Neural crest cell (in vitro differentiated cells): ENCODE data around the gene GAREM1. TPM values are rescaled to one million over a fixed set of nuclear protein-coding genes. Genes with fewer than 3 reads are reported as not detected.
A peak's percentile ranks its signal among the peaks of the same experiment; 100 is the strongest.

Experiments used
- DNase-seq: peaks from one replicate; pipeline ENCODE4 v3.0.0; 2021; ENCODE audit warnings: low read depth, mixed read lengths, low spot score
- H3K27ac Mint-ChIP-seq: one replicate; pipeline ENCODE4 v1.8.0; 2021; ENCODE audit warnings: mild to moderate bottlenecking, mixed read lengths; ENCODE audit not compliant: unreplicated experiment
- H3K27me3 Mint-ChIP-seq: 2 replicates; pipeline ENCODE4 v1.8.0; 2021; ENCODE audit warnings: low read depth, mild to moderate bottlenecking, mixed read lengths
- H3K36me3 Mint-ChIP-seq: 2 replicates; pipeline ENCODE4 v1.8.0; 2021; ENCODE audit warnings: low read depth, mild to moderate bottlenecking, mixed read lengths
- H3K4me1 Mint-ChIP-seq: 2 replicates; pipeline ENCODE4 v1.8.0; 2021; ENCODE audit warnings: mixed read lengths
- H3K4me3 Mint-ChIP-seq: one replicate; pipeline ENCODE4 v1.8.0; 2021; ENCODE audit warnings: mild to moderate bottlenecking, mixed read lengths
- H3K9me3 Mint-ChIP-seq: 2 replicates; pipeline ENCODE4 v1.8.0; 2021; ENCODE audit warnings: mixed read lengths
- total RNA-seq: library from RNA; stranded (reverse); gene quantifications from 2 replicates; pipeline ENCODE4 v1.2.1, GENCODE V29; 2021
- TF ChIP-seq, protein P1 (sequence below): fragments of 200-600 bp; sonication (generic); conservative IDR thresholded peaks from 2 replicates; pipeline ENCODE4 v1.5.0; 2021; ENCODE audit warnings: antibody characterized with exemption, mild to moderate bottlenecking

GAREM1 gene
- total RNA-seq, 1 donor from 2014 or later = 11.0 TPM

DNA sequence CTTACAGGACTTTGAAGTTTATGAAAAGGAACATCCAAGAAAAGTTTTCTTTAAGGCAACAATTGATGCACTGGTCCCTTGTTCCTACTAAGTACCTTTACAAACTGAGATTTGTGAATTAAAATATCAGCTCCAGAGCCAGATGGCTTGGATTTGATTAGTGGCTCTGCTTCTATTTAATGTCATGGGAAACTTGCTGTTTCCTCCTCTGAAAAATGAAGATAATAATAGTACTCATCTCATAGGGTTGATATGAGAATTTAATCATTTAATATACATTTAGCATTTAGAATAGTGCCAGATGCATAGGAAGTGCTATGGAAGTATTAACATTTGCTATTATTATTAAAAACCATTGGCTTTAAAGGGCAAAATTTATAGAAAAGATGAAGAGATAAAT, 2.6 kb upstream of the GAREM1 start:
- DNase-seq = no peak
- peaks cover 12% of the 10 kb centered on the region for H3K27me3 Mint-ChIP-seq
- H3K4me1 Mint-ChIP-seq = peaks cover 24% of the 10 kb centered on the region
- H3K4me3 Mint-ChIP-seq = no peak overlapping the region
- no peaks in the 10 kb centered on the region for H3K9me3 Mint-ChIP-seq
- TF ChIP-seq, protein P1, sequence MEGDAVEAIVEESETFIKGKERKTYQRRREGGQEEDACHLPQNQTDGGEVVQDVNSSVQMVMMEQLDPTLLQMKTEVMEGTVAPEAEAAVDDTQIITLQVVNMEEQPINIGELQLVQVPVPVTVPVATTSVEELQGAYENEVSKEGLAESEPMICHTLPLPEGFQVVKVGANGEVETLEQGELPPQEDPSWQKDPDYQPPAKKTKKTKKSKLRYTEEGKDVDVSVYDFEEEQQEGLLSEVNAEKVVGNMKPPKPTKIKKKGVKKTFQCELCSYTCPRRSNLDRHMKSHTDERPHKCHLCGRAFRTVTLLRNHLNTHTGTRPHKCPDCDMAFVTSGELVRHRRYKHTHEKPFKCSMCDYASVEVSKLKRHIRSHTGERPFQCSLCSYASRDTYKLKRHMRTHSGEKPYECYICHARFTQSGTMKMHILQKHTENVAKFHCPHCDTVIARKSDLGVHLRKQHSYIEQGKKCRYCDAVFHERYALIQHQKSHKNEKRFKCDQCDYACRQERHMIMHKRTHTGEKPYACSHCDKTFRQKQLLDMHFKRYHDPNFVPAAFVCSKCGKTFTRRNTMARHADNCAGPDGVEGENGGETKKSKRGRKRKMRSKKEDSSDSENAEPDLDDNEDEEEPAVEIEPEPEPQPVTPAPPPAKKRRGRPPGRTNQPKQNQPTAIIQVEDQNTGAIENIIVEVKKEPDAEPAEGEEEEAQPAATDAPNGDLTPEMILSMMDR = no peak
- H3K36me3 Mint-ChIP-seq = no peaks in the 10 kb centered on the region
- no peak overlapping the region for H3K27ac Mint-ChIP-seq

DNA sequence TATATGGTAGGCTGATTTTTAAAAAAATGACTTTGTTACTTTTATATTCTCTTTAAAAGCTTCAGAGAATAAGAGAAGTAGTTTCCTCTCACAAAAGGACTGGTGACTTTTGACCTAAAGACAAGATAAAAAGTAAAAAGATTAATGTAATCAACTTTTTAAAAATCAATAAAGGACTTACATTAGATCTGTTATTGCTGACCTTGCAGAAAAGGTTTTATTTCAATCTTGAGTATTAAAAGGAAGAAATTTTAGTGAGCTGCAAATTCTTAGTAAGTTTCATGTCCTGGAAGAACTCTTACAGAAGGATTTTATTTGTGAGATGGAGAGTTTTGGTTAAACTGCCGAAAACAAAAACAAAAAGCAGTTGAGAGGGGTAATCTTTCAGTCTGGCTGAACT, 2.2 kb upstream of the GAREM1 start:
- H3K9me3 Mint-ChIP-seq = no peaks in the 10 kb centered on the region
- no peak overlapping the region for H3K27ac Mint-ChIP-seq
- DNase-seq = no peak
- peaks cover 28% of the 10 kb centered on the region for H3K4me1 Mint-ChIP-seq
- TF ChIP-seq, protein P1 = no peak
- H3K36me3 Mint-ChIP-seq = no peaks in the 10 kb centered on the region
- H3K27me3 Mint-ChIP-seq = peaks cover 12% of the 10 kb centered on the region
- no peak overlapping the region for H3K4me3 Mint-ChIP-seq

DNA sequence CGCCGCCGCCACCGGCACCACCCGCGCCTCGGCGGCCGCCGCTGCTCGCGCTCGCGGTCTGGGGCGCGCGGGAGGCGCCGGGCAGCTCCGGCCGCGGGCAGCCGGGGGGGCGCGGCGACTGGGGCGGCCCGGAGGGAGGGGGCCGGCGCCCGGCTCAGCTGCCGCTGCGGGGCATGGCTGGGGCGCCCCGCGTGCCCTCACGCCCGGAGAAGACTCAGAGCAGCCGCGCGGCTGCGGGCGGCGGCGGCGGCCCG, 295 bp downstream of the GAREM1 start:
- Mint-ChIP-seq H3K9me3 (no peaks in the 10 kb centered on the region), H3K27ac (no peak overlapping the region), H3K27me3 (peaks cover 12% of the 10 kb centered on the region), H3K4me3 (peak overlapping the region; percentile 85), H3K4me1 (peaks cover 32% of the 10 kb centered on the region), H3K36me3 (no peaks in the 10 kb centered on the region)
- no peak for DNase-seq
- TF ChIP-seq, protein P1 = no peak

DNA sequence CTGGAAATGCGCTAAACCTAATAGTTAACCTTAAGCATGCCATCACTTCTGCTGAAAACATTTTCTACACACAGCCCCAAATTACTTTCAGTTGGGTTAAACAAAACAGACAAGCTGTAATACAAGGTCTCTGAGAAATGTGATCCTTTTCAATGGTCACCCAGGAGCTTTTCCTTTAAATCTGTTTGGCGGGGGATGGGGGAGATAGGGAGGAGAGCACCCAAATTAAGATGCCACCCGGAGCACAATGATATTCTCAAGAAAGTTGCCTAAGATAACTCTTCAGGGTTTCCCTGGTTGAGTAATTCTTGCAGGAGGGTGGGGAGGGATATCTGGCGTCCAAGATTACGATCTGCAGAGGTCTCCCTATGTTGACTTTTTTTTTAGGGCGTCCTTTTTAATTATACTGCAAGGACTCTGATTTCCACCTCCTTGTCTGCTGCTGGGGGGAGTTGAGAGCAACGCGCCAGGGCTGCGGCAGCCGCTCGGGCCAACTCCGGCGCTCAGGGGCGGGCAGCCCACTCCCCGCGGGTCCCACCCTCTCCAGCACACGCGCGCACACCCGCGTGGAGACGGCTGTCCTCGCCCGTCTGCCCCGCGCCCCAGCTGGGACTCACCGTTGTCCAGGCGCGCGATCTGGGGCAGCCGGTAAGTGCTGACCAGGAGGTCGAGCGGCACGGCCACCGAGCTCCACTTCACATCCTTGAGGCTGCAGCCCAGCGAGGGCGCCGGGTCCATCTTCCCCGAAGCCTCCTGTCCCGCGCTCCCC, 807 bp downstream of the GAREM1 start:
- peak; percentile 33 for DNase-seq
- Mint-ChIP-seq H3K4me3 (peak overlapping the region; percentile 83), H3K27me3 (peaks cover 12% of the 10 kb centered on the region), H3K9me3 (no peaks in the 10 kb centered on the region), H3K27ac (peak overlapping the region; percentile 89), H3K4me1 (peaks cover 32% of the 10 kb centered on the region), H3K36me3 (no peaks in the 10 kb centered on the region)
- TF ChIP-seq, protein P1 = no peak

DNA sequence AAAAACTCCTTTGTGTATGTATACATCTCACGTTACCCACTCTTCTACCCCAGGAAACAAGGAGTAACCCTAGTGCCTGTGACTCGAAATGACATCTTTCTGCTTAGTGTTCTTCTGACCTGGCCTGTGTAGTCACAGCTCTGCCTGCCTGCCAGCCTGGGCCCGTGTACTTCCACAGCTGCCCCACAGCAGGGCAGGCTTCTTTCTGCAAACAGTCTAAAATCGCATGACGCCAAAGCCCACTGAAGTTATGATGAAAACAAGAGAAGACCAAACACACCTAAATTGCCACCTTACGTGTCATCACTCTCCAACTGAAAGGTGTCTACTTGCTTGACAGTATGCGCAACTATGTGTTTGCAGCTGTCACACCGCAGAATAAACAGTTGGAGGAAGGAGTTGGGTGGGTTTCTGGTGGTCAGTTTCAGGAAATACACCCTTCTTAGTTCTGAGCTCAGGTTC, 1.5 kb downstream of the GAREM1 start:
- Mint-ChIP-seq H3K9me3 (no peaks in the 10 kb centered on the region), H3K4me3 (peak overlapping the region; percentile 83), H3K36me3 (no peaks in the 10 kb centered on the region), H3K4me1 (peaks cover 32% of the 10 kb centered on the region), H3K27me3 (peaks cover 12% of the 10 kb centered on the region), H3K27ac (peak overlapping the region; percentile 89)
- no peak for DNase-seq
- TF ChIP-seq, protein P1 = peak; percentile 34
